H1 (cell line): ENCODE measurements around the gene PRMT5. TPM values are rescaled to one million over a fixed set of nuclear protein-coding genes. Genes with fewer than 3 reads are reported as not detected.
A peak's percentile ranks its signal among the peaks of the same experiment; 100 is the strongest.

Experiments
- ATF2 ChIP-seq: IDR thresholded peaks from 2 replicates; pipeline ENCODE4 v1.6.1; 2012; ENCODE audit warnings: low read length, inconsistent platforms
- BRCA1 ChIP-seq: IDR thresholded peaks from 2 replicates; pipeline ENCODE4 v1.6.1; 2012; ENCODE audit warnings: low read depth, low read length, improper control_type of control experiment
- CHD7 ChIP-seq: fragments of 300-600 bp; sonication (generic); IDR thresholded peaks from 2 replicates; pipeline ENCODE4 v1.7.1; 2012; ENCODE audit warnings: low read length, moderate library complexity, mild to moderate bottlenecking, inconsistent platforms; ENCODE audit not compliant: insufficient replicate concordance
- CREB1 ChIP-seq: IDR thresholded peaks from 2 replicates; pipeline ENCODE4 v1.6.1; 2012; ENCODE audit warnings: inconsistent platforms
- CTCF ChIP-seq, 3 experiments: IDR thresholded peaks; 1 replicate in 2 of 3; 2 replicates in 1 of 3; pipeline versions ENCODE4 v1.5.1 to v1.6.1; 2011; ENCODE audit warnings: low read length in 3 of 3, mild to moderate bottlenecking in 3 of 3, inconsistent platforms in 2 of 3, low read depth in 1 of 3, moderate library complexity in 1 of 3; ENCODE audit not compliant: insufficient read depth in 1 of 3; ENCODE audit errors: control extremely low read depth in 1 of 3
- polyA plus RNA-seq, 7 experiments: library from polyadenylated mRNA; depleted of rRNA in 3 of 7; stranded (reverse) in 5 of 7; unstranded in 2 of 7; fragments of >200 nt in 5 of 7; fragments of 200-250 nt in 2 of 7; gene quantifications; 1 replicate in 5 of 7; 2 replicates in 1 of 7; 4 replicates in 1 of 7; pipeline versions ENCODE4 v1.2.1 to v1.2.3, GENCODE V29; 2011 to 2013; ENCODE audit warnings: missing spikeins in 2 of 7, mixed read lengths in 2 of 7
- total RNA-seq: library from RNA; stranded (reverse); fragmentation: NEBNext Ultra II Directional; extraction: Animal tissue kit (Norgen Biotek cat#: 25700); gene quantifications from 2 replicates; pipeline ENCODE4 v1.2.1, GENCODE V29; 2021

PRMT5 gene
- total and polyA plus RNA-seq, 2 of the 8 experiments (the other 6 are each of a cell fraction or from before 2014, with no cell fraction given) = 171 to 402 TPM

DNA sequence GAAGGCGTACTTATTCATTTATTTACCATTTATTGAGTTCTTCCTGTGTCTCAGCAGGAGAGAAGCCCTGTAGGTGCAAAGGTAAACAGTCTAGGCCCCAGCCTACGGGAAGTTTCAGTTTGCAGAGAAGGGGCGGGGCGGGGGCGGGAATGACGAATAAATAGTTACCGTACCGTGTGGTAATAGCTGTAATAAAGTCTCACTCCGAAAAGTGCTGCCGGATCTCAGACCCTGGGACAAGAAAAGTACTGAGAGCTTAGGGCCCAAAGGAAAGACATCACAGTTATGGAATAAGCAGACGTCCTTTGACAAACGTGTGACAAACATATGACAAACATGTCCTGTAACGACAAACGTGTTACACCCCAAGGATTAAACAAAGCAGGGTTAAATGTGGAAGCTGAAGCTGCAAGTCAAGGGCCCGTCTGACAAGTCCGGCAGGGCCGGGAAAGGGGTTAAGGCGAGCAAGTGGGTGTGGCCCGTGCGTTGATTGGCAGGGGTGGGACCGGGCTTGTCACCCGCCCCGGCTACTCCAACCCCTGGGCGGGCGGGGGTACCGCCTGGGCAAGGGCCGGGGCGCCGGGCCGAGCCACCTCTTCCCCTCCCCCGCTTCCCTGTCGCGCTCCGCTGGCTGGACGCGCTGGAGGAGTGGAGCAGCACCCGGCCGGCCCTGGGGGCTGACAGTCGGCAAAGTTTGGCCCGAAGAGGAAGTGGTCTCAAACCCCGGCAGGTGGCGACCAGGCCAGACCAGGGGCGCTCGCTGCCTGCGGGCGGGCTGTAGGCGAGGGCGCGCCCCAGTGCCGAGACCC, 57.7 kb downstream of the PRMT5 start, which contains the start of gene LRP10 (continued):
- TF ChIP-seq ATF2 (no peak), CTCF (IDR thresholded peaks at IDR 0.05; ENCODE audit: control extremely low read depth in 1 of 3, insufficient read depth in 1 of 3, low read depth in 1 of 3, low read length in 3 of 3) (no peak), CREB1 (no peak; the same call in 1 of the 2 replicates), BRCA1 (no peak), CHD7 (peak; percentile 88)
